ENCODE results near the gene DEUP1.

- TF ChIP-seq CTCF (IDR thresholded peaks at IDR 0.05): no peak
- no peak for TF ChIP-seq POLR2A (IDR thresholded peaks at IDR 0.05)
Observed at GRCh38 chr11:93320230-93320629, 10.3 kb upstream of the DEUP1 start.
